GM19455 (cell line): ENCODE data around the gene OR51B2.

ENCODE experiments used
- ATAC-seq: cut with Tn5 transposase; IDR thresholded peaks from one replicate; pipeline ENCODE4 v1.9.1; 2021; ENCODE audit not compliant: unreplicated experiment

OR51B2 gene

DNA sequence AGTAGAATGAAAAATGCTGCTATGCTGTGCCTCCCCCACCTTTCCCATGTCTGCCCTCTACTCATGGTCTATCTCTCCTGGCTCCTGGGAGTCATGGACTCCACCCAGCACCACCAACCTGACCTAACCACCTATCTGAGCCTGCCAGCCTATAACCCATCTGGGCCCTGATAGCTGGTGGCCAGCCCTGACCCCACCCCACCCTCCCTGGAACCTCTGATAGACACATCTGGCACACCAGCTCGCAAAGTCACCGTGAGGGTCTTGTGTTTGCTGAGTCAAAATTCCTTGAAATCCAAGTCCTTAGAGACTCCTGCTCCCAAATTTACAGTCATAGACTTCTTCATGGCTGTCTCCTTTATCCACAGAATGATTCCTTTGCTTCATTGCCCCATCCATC lies 39.5 kb downstream of the OR51B2 start:
- no peak for ATAC-seq

- no peak for ATAC-seq
Observed at GRCh38 chr11:5283882-5284281, 40.2 kb downstream of the OR51B2 start.

DNA sequence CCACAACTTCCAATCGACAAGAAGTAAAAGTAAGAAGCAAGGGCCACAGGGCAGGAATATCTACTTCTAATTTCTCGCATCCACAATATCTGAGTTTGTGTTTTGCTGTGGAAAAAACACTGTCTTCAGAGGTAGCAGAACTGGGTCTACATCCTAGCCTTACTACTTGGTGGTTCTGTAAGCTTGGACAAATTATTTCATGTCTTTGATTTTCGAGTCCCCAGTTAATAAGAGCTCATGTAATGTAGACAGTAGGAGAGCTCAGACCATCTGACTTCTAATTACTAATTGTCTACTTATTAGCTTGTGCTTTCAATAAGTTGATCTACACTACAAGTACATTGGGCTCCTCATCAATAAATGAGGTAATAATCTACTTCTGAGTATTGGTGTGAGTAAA lies 41.0 kb downstream of the OR51B2 start:
- no peak for ATAC-seq

DNA sequence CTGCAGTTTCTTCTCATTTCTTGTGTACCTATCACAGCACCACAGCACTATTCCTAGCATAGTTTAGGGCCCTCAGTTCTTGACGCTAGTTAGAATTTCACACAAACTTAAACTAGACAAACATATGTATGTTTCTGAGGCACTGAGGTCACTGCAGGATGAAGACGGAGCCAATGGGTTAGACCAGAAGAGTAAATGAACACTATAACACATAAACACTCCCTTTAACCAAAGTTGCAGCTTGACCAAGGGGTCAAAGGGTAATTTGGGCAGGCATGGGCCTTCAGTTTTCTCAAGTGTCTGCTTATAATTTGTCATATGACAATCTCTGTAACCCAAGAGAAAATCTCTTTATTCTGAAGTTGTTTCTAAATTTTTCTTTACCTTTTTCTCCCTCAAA lies 41.5 kb downstream of the OR51B2 start:
- no peak for ATAC-seq

- no peak for ATAC-seq
Observed at GRCh38 chr11:5281596-5281995, 42.5 kb downstream of the OR51B2 start.

DNA sequence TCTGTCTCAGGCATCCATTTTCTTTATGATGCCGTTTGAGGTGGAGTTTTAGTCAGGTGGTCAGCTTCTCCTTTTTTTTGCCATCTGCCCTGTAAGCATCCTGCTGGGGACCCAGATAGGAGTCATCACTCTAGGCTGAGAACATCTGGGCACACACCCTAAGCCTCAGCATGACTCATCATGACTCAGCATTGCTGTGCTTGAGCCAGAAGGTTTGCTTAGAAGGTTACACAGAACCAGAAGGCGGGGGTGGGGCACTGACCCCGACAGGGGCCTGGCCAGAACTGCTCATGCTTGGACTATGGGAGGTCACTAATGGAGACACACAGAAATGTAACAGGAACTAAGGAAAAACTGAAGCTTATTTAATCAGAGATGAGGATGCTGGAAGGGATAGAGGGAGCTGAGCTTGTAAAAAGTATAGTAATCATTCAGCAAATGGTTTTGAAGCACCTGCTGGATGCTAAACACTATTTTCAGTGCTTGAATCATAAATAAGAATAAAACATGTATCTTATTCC lies 43.5 kb downstream of the OR51B2 start:
- ATAC-seq, result peak; percentile 84

DNA sequence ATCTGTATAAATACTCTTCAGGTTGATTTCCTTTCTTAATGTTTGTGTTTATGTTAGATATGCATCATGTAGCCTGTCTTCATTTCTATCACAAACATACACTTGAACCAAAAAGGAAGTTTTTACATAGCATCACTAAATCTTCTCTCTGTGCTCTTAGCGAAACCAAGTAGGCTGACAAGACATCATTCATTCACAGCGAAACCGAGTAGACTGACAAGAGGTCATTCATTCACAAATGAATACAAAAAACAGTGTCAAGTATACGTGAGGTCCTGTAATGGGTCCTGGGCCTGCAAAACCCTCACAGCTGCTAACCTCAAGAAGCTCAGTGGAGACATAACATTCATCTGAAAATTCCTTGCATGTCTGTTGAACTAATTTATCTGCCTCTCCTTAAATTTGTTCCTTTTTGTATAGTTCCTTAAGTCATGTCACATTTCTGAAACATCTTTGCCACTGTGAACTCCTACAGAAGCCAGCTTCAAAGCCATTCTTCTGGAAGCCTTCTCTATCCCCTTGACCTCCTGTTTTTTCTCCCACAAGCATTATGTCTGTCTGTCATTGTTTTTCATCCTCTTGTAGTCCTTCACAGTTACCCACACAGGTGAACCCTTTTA lies 44.5 kb downstream of the OR51B2 start:
- no peak for ATAC-seq

GRCh38 chr11:5277807-5278382 lies 46.2 kb downstream of the OR51B2 start:
- ATAC-seq, result no peak

GRCh38 chr11:5276697-5277096 lies 47.4 kb downstream of the OR51B2 start:
- no peak for ATAC-seq

DNA sequence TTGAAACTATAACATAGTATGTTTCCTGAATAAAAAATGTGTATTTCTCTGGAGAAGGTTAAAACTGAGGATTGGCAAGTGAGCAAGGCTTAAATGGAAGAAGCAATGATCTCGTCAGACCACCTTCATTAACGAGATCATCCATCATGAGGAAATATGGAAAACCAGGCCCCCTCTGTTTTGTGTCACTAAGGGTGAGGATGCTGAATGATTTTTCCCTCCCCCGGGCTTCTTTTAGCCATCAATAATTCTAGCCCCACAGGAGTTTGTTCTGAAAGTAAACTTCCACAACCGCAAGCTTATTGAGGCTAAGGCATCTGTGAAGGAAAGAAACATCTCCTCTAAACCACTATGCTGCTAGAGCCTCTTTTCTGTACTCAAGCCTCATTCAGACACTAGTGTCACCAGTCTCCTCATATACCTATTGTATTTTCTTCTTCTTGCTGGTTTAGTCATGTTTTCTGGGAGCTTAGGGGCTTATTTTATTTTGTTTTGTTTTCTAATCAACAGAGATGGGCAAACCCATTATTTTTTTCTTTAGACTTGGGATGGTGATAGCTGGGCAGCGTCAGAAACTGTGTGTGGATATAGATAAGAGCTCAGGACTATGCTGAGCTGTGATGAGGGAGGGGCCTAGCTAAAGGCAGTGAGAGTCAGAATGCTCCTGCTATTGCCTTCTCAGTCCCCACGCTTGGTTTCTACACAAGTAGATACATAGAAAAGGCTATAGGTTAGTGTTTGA lies 48.6 kb downstream of the OR51B2 start:
- no peak for ATAC-seq

GRCh38 chr11:5274395-5274794 lies 49.7 kb downstream of the OR51B2 start:
- ATAC-seq, result no peak
